Stimulated activated naive CD8-positive, alpha-beta T cell treated with anti-CD3 and anti-CD28 coated beads, Interleukin-15, amount 100 ng/mL, for 72 hours (primary cell): Measurements from ENCODE around the gene FAM219A.
"Not testable (repeated sequence)": the region's sequence is repeated elsewhere in the genome, so short reads cannot be mapped to it uniquely, and the experiment has no call there.

Source experiments
- ATAC-seq: fragments of 150-1000 bp; cut with Tn5 transposase; 2 replicates; pipeline ENCODE4 v1.10.0; 2021; ENCODE audit warnings: mild to moderate bottlenecking, moderate library complexity
- DNase-seq, 2 donors: peaks; one replicate each; pipeline ENCODE4 v3.0.0; 2021 to 2022
- H3K27ac Mint-ChIP-seq, 2 donors: one replicate each; pipeline ENCODE4 v1.8.0; 2022; ENCODE audit warnings: mild to moderate bottlenecking in 2 of 2, mixed read lengths in 2 of 2, moderate library complexity in 2 of 2
- H3K27me3 Mint-ChIP-seq: one replicate; pipeline ENCODE4 v1.8.0; 2022; ENCODE audit warnings: mixed read lengths
- H3K4me1 Mint-ChIP-seq: one replicate; pipeline ENCODE4 v1.8.0; 2022; ENCODE audit warnings: mild to moderate bottlenecking, mixed read lengths
- H3K4me3 Mint-ChIP-seq, 2 donors: one replicate each; pipeline ENCODE4 v1.8.0; 2022; ENCODE audit warnings: mild to moderate bottlenecking in 2 of 2, mixed read lengths in 2 of 2, moderate library complexity in 1 of 2
- H3K9me3 Mint-ChIP-seq, 2 donors: one replicate each; pipeline ENCODE4 v1.8.0; 2022; ENCODE audit warnings: mixed read lengths in 2 of 2

The FAM219A gene

DNA sequence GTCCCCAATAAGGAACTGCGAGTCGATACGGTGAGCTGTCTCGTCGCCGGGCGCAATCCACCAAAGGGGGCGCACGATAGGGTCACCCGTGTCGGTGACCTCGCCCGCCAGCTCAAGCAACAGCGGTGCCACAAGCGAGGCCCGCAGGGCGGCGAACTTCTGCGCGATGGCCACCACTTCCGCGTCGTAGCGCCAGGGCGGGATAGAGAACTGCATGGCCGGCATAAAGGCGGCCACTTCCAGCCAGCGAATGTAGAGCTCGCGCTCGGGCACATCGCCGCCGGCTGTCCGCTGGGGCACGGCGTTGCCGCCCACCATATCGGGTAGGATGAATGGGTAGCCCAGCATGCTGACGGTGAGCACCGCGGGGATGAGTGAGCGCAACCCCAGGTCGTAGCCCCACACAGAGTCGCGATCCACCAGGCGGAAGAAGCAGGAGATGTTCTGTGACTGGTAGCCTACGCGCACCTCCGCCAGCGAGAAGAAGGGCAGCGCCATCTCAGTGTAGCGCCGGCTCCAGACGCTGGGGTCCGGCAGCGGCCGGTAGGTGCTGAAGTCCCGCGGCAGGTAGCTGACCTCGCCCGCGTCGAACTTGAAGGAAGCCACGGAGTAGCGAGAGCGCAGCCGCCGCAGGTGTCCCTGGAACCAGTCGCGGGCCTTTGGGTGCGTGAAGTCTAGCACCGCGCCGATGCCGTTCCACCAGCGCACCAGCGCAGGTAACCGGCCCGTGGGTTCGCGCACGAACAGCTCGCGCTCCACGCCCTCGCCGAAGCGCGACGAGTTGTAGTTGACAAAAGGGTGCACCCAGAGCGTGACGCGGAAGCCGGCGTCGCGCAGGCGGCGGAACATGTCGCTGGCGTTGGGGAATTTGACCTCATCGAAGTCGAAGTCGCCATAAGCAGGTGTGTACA is 87.1 kb downstream of the FAM219A start:
- peaks cover 17% of the 10 kb centered on the region for H3K4me1 Mint-ChIP-seq
- no peaks in the 10 kb centered on the region for H3K27me3 Mint-ChIP-seq
- no peak for DNase-seq
- peak overlapping the region; percentile 25 to 51 for H3K4me3 Mint-ChIP-seq
- H3K9me3 Mint-ChIP-seq, result peaks cover 10 to 16% of the 10 kb centered on the region in 2 donors
- ATAC-seq, result peak; percentile 43
- no peak overlapping the region for H3K27ac Mint-ChIP-seq

DNA sequence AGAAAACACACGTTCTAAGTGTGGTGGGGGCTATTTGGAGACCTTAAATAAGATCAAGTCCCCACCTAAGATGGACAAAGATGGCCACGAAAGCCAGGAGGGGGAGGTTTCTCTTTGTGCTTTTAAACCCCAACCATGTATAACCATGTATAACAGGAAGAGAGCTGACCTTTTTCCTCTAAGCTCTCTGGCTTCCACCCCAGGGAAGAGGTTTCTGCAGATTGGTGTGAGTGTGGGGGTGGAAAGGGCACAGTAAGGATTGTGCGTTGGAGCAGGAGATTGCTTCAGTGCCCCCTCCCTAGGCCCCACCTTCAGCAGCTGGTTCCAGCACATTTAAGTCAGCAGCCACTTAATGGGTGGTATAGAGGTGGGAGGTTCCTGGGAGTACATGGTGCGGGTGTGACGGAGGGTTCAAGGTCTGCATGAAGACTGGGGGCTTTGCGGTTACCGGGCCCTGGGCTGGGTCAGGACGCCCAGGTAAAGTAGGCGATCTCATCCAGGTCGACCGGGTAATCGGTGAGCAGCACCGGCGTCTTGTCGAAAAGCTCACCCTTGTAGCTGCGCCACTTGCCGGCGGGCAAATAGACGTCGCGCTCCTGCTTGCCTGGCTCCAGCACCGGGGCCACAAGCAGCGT is 87.9 kb downstream of the FAM219A start:
- H3K4me3 Mint-ChIP-seq, result peak overlapping the region in 1 of 2 donors; percentile 51
- DNase-seq (no peak), ATAC-seq (no peak)
- no peaks in the 10 kb centered on the region for H3K27me3 Mint-ChIP-seq
- peaks cover 9% of the 10 kb centered on the region for H3K4me1 Mint-ChIP-seq
- peaks cover 10 to 16% of the 10 kb centered on the region in 2 donors for H3K9me3 Mint-ChIP-seq
- H3K27ac Mint-ChIP-seq, result no peak overlapping the region

DNA sequence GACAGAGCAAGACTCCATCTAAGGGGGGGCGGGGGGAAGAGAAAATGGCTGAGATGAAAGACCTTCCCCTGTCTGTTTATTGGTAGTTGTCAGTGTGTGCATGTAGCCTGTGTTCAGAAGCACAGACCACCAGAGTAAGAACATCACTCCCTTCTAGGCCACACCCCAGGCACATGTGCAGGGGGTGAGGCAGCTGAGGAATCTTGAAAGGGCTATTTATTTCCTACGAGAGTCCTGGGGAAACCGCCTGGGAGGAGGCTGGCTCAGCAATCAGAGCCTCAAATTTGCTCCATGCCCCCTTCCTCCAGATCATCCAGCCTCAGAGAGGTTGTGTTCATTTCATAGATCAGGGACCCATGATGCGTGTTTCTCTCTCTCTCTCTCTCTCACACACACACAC is 88.7 kb downstream of the FAM219A start:
- ATAC-seq, result no peak
- Mint-ChIP-seq H3K4me3 (no peak overlapping the region), H3K27ac (no peak overlapping the region), H3K4me1 (peaks cover 3% of the 10 kb centered on the region), H3K9me3 (peaks cover 10 to 16% of the 10 kb centered on the region in 2 donors), H3K27me3 (no peaks in the 10 kb centered on the region)
- no peak for DNase-seq

DNA sequence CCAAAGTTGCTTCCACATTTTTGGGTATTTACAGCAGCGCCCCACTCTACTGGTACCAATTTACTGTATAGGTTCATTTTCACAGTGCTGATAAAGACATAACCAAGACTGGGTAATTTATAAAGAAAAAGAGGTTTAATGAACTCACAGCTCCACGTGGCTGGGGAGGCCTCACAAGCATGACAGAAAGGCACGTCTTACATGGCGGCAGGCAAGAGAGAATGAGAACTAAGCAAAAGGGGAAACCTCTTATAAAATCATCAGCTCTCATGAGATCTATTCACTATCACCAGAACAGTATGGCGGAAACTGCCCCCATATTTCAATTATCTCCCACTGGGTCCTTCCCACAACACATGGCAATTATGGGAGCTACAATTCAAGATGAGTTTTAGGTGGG is 89.6 kb downstream of the FAM219A start:
- H3K27me3 Mint-ChIP-seq, H3K4me3 Mint-ChIP-seq, DNase-seq, H3K27ac Mint-ChIP-seq, ATAC-seq: not testable (repeated sequence)
- Mint-ChIP-seq H3K4me1 (peaks cover 11% of the 10 kb centered on the region), H3K9me3 (peaks cover 10 to 16% of the 10 kb centered on the region in 2 donors)

DNA sequence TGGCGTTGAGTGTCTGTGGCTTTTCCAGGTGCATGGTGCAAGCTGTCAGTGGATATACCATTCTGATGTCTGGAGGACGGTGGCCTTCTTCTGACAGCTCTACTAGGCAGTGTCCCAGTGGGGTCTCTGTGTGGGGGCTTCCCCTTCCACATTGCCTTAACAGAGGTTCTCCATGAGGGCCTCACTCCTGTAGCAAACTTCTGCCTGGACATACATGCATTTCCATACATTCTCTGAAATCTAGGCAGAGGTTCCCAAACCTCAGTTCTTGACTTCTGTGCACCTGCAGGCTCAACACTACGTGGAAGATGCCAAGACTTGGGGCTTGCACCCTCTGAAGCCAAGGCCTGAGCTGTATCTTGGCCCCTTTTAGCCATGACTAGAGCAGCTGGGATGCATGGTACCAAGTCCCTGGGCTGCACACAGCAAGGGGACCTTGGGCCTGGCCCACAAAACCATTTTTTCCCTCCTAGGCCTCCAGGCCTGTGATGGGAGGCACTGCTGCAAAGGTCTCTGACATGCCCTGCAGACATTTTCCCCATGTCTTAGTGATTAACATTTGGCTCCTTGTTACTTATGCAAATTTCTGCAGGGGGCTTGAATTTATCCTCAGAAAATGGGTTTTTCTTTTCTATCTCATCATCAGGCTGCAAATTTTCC is 90.5 kb downstream of the FAM219A start:
- not testable (repeated sequence) for ATAC-seq, H3K27ac Mint-ChIP-seq, H3K27me3 Mint-ChIP-seq, DNase-seq, H3K4me3 Mint-ChIP-seq
- Mint-ChIP-seq H3K9me3 (peaks cover 10 to 16% of the 10 kb centered on the region in 2 donors), H3K4me1 (peaks cover 17% of the 10 kb centered on the region)

DNA sequence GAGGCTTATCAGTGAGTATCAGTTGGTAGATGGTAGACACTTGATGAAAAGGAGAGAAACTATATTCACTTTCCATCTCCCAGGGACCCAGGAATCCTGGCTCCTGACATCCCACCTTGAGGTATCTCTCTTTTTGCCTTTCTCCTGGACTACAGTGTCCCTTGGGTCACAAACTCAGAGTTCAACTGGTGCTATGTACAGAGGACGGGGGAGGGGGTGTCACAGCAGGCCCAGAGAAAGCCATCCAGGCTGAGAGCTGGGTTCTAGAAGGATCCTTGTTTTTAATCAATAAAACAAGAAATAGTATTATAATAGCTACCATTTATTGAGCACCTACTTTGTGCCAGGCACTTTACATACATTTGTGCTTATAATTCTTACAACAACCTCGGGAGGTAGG is 92.0 kb downstream of the FAM219A start:
- no peak overlapping the region for H3K27ac Mint-ChIP-seq
- ATAC-seq, result no peak

DNA sequence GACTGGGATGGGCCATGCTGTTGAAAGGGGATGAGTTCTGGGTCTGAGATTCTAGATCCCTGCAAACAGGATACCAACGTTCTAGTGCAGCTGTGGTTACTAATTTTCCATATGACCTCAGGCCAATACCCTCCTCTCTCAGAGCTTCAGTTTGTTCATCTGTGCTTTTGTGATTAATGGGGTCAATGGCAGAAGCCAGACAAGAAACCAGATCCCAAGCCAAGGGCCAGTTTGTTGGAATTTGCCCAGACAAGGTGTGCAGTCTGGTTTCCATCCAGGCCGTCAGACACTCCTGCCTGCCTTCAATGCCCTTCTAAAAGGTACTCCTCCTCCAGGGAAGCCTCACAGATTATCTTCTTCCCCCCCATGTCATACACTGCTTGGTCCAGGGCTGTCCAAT is 93.1 kb downstream of the FAM219A start:
- peaks cover 10 to 16% of the 10 kb centered on the region in 2 donors for H3K9me3 Mint-ChIP-seq
- ATAC-seq, result no peak
- H3K4me3 Mint-ChIP-seq, result no peak overlapping the region
- no peak for DNase-seq
- H3K27ac Mint-ChIP-seq, result no peak overlapping the region
- H3K4me1 Mint-ChIP-seq, result peaks cover 17% of the 10 kb centered on the region
- no peaks in the 10 kb centered on the region for H3K27me3 Mint-ChIP-seq

More for the DNA sequence above, 92.0 kb downstream of the FAM219A start:
- Mint-ChIP-seq H3K4me3 (no peak overlapping the region), H3K4me1 (peaks cover 17% of the 10 kb centered on the region), H3K27me3 (no peaks in the 10 kb centered on the region), H3K9me3 (peaks cover 10 to 16% of the 10 kb centered on the region in 2 donors)
- DNase-seq, result no peak

DNA sequence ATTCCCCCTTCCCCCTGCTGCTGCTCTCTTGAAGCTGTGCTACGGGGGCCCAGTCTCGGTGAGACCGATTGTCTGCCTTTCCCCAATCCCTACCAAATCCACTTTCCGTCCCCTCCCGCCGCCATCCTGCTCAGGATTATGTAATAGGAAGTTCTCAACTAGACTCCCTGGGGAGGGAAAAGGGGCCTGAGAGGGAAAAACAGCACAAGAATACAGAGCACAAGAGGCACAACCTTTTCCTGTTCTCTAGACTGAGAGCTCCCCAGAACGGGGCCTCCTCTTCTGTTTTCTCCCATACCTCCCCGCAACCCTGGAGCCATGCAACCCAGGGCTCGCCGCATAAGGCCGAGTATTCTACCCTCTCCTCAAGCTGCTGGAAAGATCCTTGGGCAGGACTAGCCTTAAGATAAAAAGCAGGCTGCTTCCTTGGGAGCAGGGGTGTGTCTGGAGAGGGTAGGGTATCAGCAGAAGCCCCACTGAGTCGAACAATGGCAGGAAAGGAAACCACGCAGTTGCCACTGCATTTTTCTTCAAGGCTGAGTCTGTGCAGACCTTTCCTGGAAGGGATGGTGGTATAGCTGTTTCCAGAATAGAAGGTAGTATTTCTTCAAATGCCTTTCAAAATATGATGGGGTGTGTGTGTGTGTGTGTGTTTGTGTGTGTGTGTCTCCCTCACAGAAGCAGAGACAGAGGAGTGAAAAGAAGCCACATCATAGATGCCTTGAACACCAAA is 94.6 kb downstream of the FAM219A start:
- H3K4me3 Mint-ChIP-seq, result peak overlapping the region in 1 of 2 donors; percentile 29
- peak overlapping the region in 1 of 2 donors; percentile 31 for H3K27ac Mint-ChIP-seq
- peak; percentile 40 for ATAC-seq
- H3K4me1 Mint-ChIP-seq, result peaks cover 17% of the 10 kb centered on the region
- H3K27me3 Mint-ChIP-seq, result no peaks in the 10 kb centered on the region
- DNase-seq, result no peak
- H3K9me3 Mint-ChIP-seq, result peaks cover 9 to 16% of the 10 kb centered on the region in 2 donors

DNA sequence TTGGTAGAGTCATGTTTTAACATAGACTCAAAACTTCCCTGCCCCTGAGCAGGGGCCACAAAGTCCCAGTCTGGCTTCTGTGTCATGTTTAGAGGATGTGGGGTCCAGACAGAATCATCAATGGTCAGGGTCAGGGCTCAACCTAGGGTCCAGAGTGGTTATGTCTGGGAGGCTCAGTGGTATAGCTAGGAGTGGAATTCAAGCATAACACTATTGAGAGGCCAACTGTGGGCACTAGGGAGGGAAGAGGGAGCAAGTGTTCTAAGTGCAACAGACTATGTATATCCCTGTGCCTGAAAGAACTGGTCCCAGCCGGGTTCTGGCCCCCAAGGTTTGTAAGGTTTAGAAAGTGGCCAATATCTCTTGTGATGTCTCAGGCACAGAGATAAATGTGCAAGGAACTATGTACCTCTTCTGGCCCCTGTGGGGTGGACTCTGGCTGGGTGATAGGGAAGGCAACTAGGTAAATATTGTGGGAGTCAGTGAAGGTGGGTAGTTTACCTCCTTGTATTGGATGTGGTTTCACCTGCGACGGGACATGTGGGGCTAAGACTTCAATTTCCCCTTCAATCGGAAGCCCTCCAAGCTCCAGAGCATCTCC is 95.7 kb downstream of the FAM219A start:
- no peaks in the 10 kb centered on the region for H3K27me3 Mint-ChIP-seq
- no peak overlapping the region for H3K4me3 Mint-ChIP-seq
- H3K27ac Mint-ChIP-seq, result no peak overlapping the region
- peaks cover 11 to 17% of the 10 kb centered on the region in 2 donors for H3K9me3 Mint-ChIP-seq
- ATAC-seq (no peak), DNase-seq (no peak)
- peaks cover 17% of the 10 kb centered on the region for H3K4me1 Mint-ChIP-seq

DNA sequence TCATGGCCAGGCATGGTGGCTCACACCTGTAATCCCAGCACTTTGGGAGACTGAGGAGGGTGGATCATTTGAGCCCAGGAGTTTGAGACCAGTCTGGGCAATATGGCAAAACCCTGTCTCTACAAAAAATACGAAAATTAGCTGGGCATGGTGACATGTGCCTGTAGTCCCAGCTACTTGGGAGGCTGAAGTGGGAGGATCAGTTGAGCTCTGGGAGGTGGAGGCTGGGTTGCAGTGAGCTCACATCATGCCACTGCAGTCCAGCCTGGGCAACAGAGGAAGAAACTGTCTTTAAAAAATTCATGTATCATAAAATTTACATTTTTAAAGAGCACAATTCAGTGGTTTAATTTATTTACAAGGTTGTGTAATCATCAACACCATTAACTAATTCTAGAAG is 105.4 kb downstream of the FAM219A start:
- not testable (repeated sequence) for DNase-seq, H3K4me3 Mint-ChIP-seq, H3K4me1 Mint-ChIP-seq, ATAC-seq, H3K27me3 Mint-ChIP-seq, H3K27ac Mint-ChIP-seq
- H3K9me3 Mint-ChIP-seq, result peaks cover 4 to 17% of the 10 kb centered on the region in 2 donors

DNA sequence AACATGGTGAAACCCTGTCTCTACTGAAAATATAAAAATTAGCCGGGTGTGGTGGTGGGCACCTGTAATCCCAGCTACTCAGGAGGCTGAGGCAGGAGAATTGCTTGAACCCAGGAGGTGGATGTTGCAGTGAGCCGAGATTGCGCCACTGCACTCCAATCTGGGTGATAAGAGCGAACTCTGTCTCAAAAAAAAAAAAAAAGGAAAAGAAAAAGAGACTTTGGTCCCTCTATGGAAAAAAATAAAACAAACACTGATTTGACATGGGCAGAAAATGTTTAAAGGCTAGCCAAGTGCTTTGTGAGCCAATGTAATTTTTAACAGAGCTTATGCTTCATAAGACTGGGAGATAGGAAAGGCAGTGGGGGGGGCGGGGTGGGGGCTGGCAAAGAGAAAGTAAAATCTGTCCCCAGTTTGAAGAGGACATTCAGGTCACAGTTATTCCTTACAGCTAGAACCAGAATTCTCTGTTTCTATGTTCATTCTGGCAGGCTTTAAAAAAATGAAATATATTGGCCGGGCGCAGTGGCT is 106.2 kb downstream of the FAM219A start:
- not testable (repeated sequence) for H3K27me3 Mint-ChIP-seq, DNase-seq, ATAC-seq, H3K4me1 Mint-ChIP-seq, H3K27ac Mint-ChIP-seq, H3K4me3 Mint-ChIP-seq, H3K9me3 Mint-ChIP-seq

DNA sequence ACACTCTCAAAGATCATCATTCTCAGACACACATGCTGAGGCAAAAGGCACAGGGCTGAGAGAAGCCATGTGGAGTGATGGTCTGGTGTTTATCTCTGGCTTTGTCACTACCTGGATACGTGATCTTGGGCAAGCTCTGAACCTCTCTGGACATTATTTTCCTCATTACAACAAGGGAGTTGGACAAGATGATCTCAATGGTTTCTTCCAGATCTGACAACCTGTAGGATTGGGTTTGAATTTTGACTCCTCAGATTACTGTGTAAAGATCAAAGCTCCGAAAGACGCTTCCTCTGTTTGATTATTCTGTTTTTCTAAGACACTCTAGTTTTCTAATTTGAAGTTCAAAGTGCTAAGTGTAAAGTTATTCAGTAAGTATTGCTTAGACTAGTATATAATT is 109.0 kb downstream of the FAM219A start:
- Mint-ChIP-seq H3K4me3 (no peak overlapping the region), H3K27me3 (no peaks in the 10 kb centered on the region), H3K9me3 (no peaks in the 10 kb centered on the region), H3K4me1 (no peaks in the 10 kb centered on the region), H3K27ac (no peak overlapping the region)
- ATAC-seq (no peak), DNase-seq (no peak)
